Upper lobe of right lung (tissue), 1 donor: Measurements from ENCODE around the gene HSPBAP1. TPM values are rescaled to one million over a fixed set of nuclear protein-coding genes. Genes with fewer than 3 reads are reported as not detected.

Source experiments
- ATAC-seq: fragments of 200-7000 bp; cut with Tn5 transposase; one replicate; pipeline ENCODE4 v1.9.1; 2020; ENCODE audit warnings: mild to moderate bottlenecking, moderate library complexity
- DNase-seq: peaks from one replicate; pipeline ENCODE4 v3.0.0-alpha.2; 2020
- H3K27ac ChIP-seq: fragments of 200-600 bp; one replicate; pipeline ENCODE4 v1.8.0; 2022
- H3K27me3 ChIP-seq: fragments of 200-600 bp; one replicate; pipeline ENCODE4 v1.8.0; 2022; ENCODE audit warnings: mild to moderate bottlenecking
- H3K36me3 ChIP-seq: fragments of 200-600 bp; one replicate; pipeline ENCODE4 v1.8.0; 2022
- H3K4me1 ChIP-seq: fragments of 200-600 bp; one replicate; pipeline ENCODE4 v1.8.0; 2022
- H3K4me3 ChIP-seq: fragments of 200-600 bp; one replicate; pipeline ENCODE4 v1.8.0; 2022; ENCODE audit warnings: mild to moderate bottlenecking
- H3K9me3 ChIP-seq: fragments of 200-600 bp; one replicate; pipeline ENCODE4 v1.8.0; 2022
- CTCF ChIP-seq: fragments of 200-600 bp; IDR thresholded peaks from one replicate; pipeline ENCODE4 v1.8.0; 2022; ENCODE audit warnings: antibody characterized with exemption
- intact Hi-C: fragments of 100-400 bp; cut with DNase I; formaldehyde crosslinking; loops from one replicate; pipeline ENCODE4 v1.11.0; 2022
- total RNA-seq: library from RNA; stranded (reverse); fragmentation: NEBNext Ultra II Directional; extraction: Animal tissue kit (Norgen Biotek cat#: 25700); gene quantifications from one replicate; pipeline ENCODE4 v1.2.1, GENCODE V29; 2021
- donor health status: DM: no; HTN: yes; CAD: no; lungs with severe emphysema.

Gene HSPBAP1
- total RNA-seq, 1 donor from 2014 or later, result 15.1 TPM

GRCh38 chr3:122774564-122774963, 19.1 kb downstream of the HSPBAP1 start:
- Histone ChIP-seq H3K27me3 (no peaks in the 10 kb centered on the region), H3K4me1 (peaks cover 4% of the 10 kb centered on the region), H3K27ac (no peak overlapping the region), H3K4me3 (no peak overlapping the region), H3K36me3 (no peaks in the 10 kb centered on the region), H3K9me3 (no peaks in the 10 kb centered on the region)
- DNase-seq (no peak), ATAC-seq (peak; percentile 47)
- intact Hi-C loops, result no loop called here
- no peak for TF ChIP-seq CTCF

GRCh38 chr3:122773944-122774509, 19.6 kb downstream of the HSPBAP1 start:
- no peak for TF ChIP-seq CTCF
- ATAC-seq, result peak; percentile 57
- no peaks in the 10 kb centered on the region for H3K9me3 ChIP-seq

GRCh38 chr3:122772827-122773226, 20.8 kb downstream of the HSPBAP1 start:
- H3K36me3 ChIP-seq, result no peaks in the 10 kb centered on the region
- no peak overlapping the region for H3K27ac ChIP-seq
- no peak overlapping the region for H3K4me3 ChIP-seq
- no peak for TF ChIP-seq CTCF
- no peaks in the 10 kb centered on the region for H3K27me3 ChIP-seq
- no peaks in the 10 kb centered on the region for H3K9me3 ChIP-seq
- intact Hi-C loops, result no loop called here
- peaks cover 4% of the 10 kb centered on the region for H3K4me1 ChIP-seq
- no peak for DNase-seq
- ATAC-seq, result no peak

More at GRCh38 chr3:122773944-122774509, 19.6 kb downstream of the HSPBAP1 start:
- Histone ChIP-seq H3K27me3 (no peaks in the 10 kb centered on the region), H3K36me3 (no peaks in the 10 kb centered on the region), H3K4me3 (no peak overlapping the region), H3K27ac (no peak overlapping the region), H3K4me1 (peaks cover 4% of the 10 kb centered on the region)
- no peak for DNase-seq
- intact Hi-C loops, result no loop called here

GRCh38 chr3:122770521-122771202, 23.0 kb downstream of the HSPBAP1 start:
- DNase-seq, result no peak
- no peak for ATAC-seq
- Histone ChIP-seq H3K4me1 (peaks cover 4% of the 10 kb centered on the region), H3K36me3 (no peaks in the 10 kb centered on the region), H3K4me3 (no peak overlapping the region), H3K27ac (peak overlapping the region; percentile 62), H3K9me3 (no peaks in the 10 kb centered on the region), H3K27me3 (no peaks in the 10 kb centered on the region)
- intact Hi-C loops, result no loop called here
- TF ChIP-seq CTCF, result no peak

GRCh38 chr3:122767540-122768372, 25.9 kb downstream of the HSPBAP1 start:
- DNase-seq (no peak), ATAC-seq (peak; percentile 83)
- Histone ChIP-seq H3K27me3 (no peaks in the 10 kb centered on the region), H3K4me3 (no peak overlapping the region), H3K27ac (peak overlapping the region; percentile 65), H3K4me1 (peaks cover 4% of the 10 kb centered on the region), H3K9me3 (no peaks in the 10 kb centered on the region), H3K36me3 (peaks cover 5% of the 10 kb centered on the region)
- no peak for TF ChIP-seq CTCF
- intact Hi-C loops, result no loop called here
